Thymus (tissue), 11 donors: ENCODE measurements around the gene GNG3. TPM values are rescaled to one million over a fixed set of nuclear protein-coding genes. Genes with fewer than 3 reads are reported as not detected.
"Not testable (repeated sequence)": the region's sequence is repeated elsewhere in the genome, so short reads cannot be mapped to it uniquely, and the experiment has no call there.

Experiments used
- DNase-seq, 9 donors: peaks; one replicate each; pipeline ENCODE4 v3.0.0-alpha.2; 2013; ENCODE audit warnings: low spot score in 9 of 9, low read depth in 6 of 9, missing footprints in 1 of 9
- H3K27ac ChIP-seq, 2 donors: one replicate each; pipeline ENCODE4 v1.5.1; 2013; ENCODE audit warnings: control low read depth in 1 of 2, low read depth in 1 of 2, low read length in 1 of 2, mild to moderate bottlenecking in 1 of 2, moderate library complexity in 1 of 2
- H3K27me3 ChIP-seq, 2 donors: one replicate each; pipeline ENCODE4 v1.5.1; 2013; ENCODE audit warnings: low read length in 1 of 2; ENCODE audit not compliant: control insufficient read depth in 2 of 2, insufficient read depth in 1 of 2
- H3K36me3 ChIP-seq, 2 donors: one replicate each; pipeline ENCODE4 v1.5.1; 2013; ENCODE audit warnings: low read length in 1 of 2, mild to moderate bottlenecking in 1 of 2, moderate library complexity in 1 of 2; ENCODE audit not compliant: control insufficient read depth in 2 of 2, insufficient read depth in 2 of 2
- H3K4me1 ChIP-seq, 2 donors: one replicate each; pipeline ENCODE4 v1.5.1; 2013; ENCODE audit warnings: low read length in 2 of 2; ENCODE audit not compliant: control insufficient read depth in 2 of 2, insufficient read depth in 2 of 2
- H3K4me3 ChIP-seq, 2 donors: one replicate each; pipeline ENCODE4 v1.5.1; 2013; ENCODE audit warnings: low read length in 2 of 2, control low read depth in 1 of 2, mild to moderate bottlenecking in 1 of 2
- H3K9me3 ChIP-seq, 2 donors: one replicate each; pipeline ENCODE4 v1.5.1; 2013; ENCODE audit warnings: low read length in 1 of 2, mild to moderate bottlenecking in 1 of 2; ENCODE audit not compliant: control insufficient read depth in 2 of 2, insufficient read depth in 1 of 2
- WGBS: extraction: QIAGEN DNeasy Blood & Tissue Kit; methylation state at CpG from one replicate; pipeline ENCODE4 v1.1.7; 2013; 5-methylcytosine and 5-hydroxymethylcytosine counted together
- polyA plus RNA-seq: library from polyadenylated mRNA; stranded (reverse); fragments of 200-250 nt; gene quantifications from one replicate; pipeline ENCODE4 v1.2.3, GENCODE V29; 2013
- total RNA-seq: library from RNA; stranded (reverse); fragments of 120-200 nt; gene quantifications from one replicate; pipeline ENCODE4 v1.2.4, GENCODE V29; 2013
- donor health status: healthy.

GNG3 gene
- total and polyA plus RNA-seq, 2 donors, result 0.05 to 0.41 TPM

- Histone ChIP-seq H3K36me3 (peaks cover 14 to 43% of the 10 kb centered on the region in 2 donors), H3K27me3 (no peaks in the 10 kb centered on the region), H3K27ac (peak overlapping the region; percentile 94), H3K4me1 (peaks cover 20 to 41% of the 10 kb centered on the region in 2 donors), H3K4me3 (peak overlapping the region; percentile 77 to 97), H3K9me3 (peaks cover 0 to 11% of the 10 kb centered on the region in 2 donors)
- under 1% methylated on average over 17 of the region's 17 CpGs for WGBS
- DNase-seq, result peak in 3 of 9 donors; percentile 30 to 77 (median 38)
Observed at GRCh38 chr11:62671236-62671607, 36.3 kb upstream of the GNG3 start.

DNA sequence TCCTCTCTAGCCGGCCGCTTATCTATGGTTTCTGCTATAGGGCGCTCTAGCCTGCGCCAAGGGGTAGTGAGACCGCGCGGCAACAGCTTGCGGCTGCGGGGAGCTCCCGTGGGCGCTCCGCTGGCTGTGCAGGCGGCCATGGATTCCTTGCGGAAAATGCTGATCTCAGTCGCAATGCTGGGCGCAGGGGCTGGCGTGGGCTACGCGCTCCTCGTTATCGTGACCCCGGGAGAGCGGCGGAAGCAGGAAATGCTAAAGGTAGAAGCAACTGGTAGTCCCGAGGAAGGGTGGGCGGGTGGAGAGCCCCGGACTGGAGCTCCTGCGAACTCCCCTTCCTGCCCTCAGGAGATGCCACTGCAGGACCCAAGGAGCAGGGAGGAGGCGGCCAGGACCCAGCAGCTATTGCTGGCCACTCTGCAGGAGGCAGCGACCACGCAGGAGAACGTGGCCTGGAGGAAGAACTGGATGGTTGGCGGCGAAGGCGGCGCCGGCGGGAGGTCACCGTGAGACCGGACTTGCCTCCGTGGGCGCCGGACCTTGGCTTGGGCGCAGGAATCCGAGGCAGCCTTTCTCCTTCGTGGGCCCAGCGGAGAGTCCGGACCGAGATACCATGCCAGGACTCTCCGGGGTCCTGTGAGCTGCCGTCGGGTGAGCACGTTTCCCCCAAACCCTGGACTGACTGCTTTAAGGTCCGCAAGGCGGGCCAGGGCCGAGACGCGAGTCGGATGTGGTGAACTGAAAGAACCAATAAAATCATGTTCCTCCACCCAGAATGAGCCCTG, 35.7 kb upstream of the GNG3 start, which contains the start of the genes LBHD1 and UQCC3:
Gene LBHD1, minus strand, starts transcription at position 660 of the 782 bp plus-strand sequence. CDS start 2,236 bp downstream, outside the sequence.
Gene UQCC3, plus strand, starts transcription at position 66 of the 782 bp plus-strand sequence. Its CDS starts 73 bp downstream, at position 139.
- Histone ChIP-seq H3K4me1 (peaks cover 14 to 35% of the 10 kb centered on the region in 2 donors), H3K27me3 (no peaks in the 10 kb centered on the region), H3K4me3 (peak within 1 kb of the TSS; percentile 77 to 97), H3K36me3 (peaks cover 14 to 43% of the 10 kb centered on the region in 2 donors), H3K27ac (peak within 1 kb of the TSS; percentile 94), H3K9me3 (peaks cover 0 to 6% of the 10 kb centered on the region in 2 donors)
- under 1% methylated on average over 59 of the region's 59 CpGs for WGBS
- peak in 8 of 9 donors; percentile 43 to 89 (median 70) for DNase-seq

DNA sequence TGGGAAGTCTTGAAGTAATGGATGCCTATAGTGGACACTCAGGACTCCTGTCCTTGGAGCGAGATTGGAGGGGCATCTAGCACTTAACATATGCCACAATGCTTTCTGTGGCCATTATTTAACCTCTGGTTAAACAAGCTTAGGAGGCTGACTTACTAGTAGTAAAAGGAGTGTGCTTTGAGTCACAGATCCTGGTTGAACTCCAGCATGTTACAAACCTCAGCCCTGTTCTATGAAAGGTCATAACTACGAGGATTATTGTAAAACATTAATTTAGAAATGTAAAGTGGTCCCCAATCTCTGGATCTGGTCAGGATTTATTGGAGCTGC, 34.3 kb upstream of the GNG3 start:
- no peak for DNase-seq
- H3K4me1 ChIP-seq, result peaks cover 15 to 38% of the 10 kb centered on the region in 2 donors
- no peaks in the 10 kb centered on the region for H3K27me3 ChIP-seq
- 98% methylated on average over 2 of the region's 2 CpGs for WGBS
- no peak overlapping the region for H3K27ac ChIP-seq
- peaks cover 19 to 41% of the 10 kb centered on the region in 2 donors for H3K36me3 ChIP-seq
- peaks cover 0 to 4% of the 10 kb centered on the region in 2 donors for H3K9me3 ChIP-seq
- no peak overlapping the region for H3K4me3 ChIP-seq

- H3K27me3 ChIP-seq, H3K9me3 ChIP-seq, H3K27ac ChIP-seq, H3K4me3 ChIP-seq, DNase-seq: not testable (repeated sequence)
- Histone ChIP-seq H3K36me3 (peaks cover 19 to 41% of the 10 kb centered on the region in 2 donors), H3K4me1 (peaks cover 16 to 42% of the 10 kb centered on the region in 2 donors)
- 97% methylated on average over 10 of the region's 10 CpGs for WGBS
Observed at GRCh38 chr11:62675415-62675814, 32.1 kb upstream of the GNG3 start.

DNA sequence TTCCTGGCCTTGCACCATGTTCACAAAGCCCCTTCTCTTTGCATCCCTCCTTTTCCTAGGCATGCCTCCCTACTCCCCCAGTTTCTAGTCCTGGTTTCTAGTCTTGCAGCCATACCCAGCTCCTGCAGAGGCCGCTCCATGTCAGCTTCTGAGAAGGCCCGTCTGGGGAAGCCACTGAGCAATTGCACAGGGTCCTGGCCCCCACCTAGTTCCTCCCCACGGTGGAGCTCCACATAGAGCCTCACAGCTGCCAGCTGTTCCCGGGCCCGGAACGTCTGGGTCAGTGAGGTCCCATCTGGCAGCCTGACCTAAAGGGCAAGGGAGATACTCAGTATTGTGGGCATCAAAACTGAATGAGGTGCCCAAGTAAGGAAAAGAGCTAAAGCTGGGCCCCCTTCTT, 30.8 kb upstream of the GNG3 start:
- Histone ChIP-seq H3K9me3 (peaks cover 0 to 4% of the 10 kb centered on the region in 2 donors), H3K36me3 (peaks cover 19 to 41% of the 10 kb centered on the region in 2 donors), H3K27ac (no peak overlapping the region), H3K27me3 (no peaks in the 10 kb centered on the region), H3K4me3 (no peak overlapping the region), H3K4me1 (peaks cover 14 to 37% of the 10 kb centered on the region in 2 donors)
- no peak for DNase-seq
- WGBS, result 85% methylated on average over 6 of the region's 6 CpGs

- Histone ChIP-seq H3K36me3 (peaks cover 19 to 41% of the 10 kb centered on the region in 2 donors), H3K9me3 (peaks cover 0 to 1% of the 10 kb centered on the region in 2 donors), H3K4me3 (no peak overlapping the region), H3K27ac (no peak overlapping the region), H3K27me3 (no peaks in the 10 kb centered on the region), H3K4me1 (peaks cover 13 to 35% of the 10 kb centered on the region in 2 donors)
- 95% methylated on average over 6 of the region's 6 CpGs for WGBS
- DNase-seq, result no peak
Observed at GRCh38 chr11:62677156-62677555, 30.3 kb upstream of the GNG3 start.

- H3K4me1 ChIP-seq, result peaks cover 8 to 30% of the 10 kb centered on the region in 2 donors
- H3K4me3 ChIP-seq, result peak overlapping the region; percentile 56 to 99
- H3K36me3 ChIP-seq, result peaks cover 19 to 41% of the 10 kb centered on the region in 2 donors
- no peaks in the 10 kb centered on the region for H3K27me3 ChIP-seq
- no peaks in the 10 kb centered on the region for H3K9me3 ChIP-seq
- WGBS, result 96% methylated on average over 15 of the region's 15 CpGs
- DNase-seq, result no peak
- H3K27ac ChIP-seq, result peak overlapping the region in 1 of 2 donors; percentile 26
Observed at GRCh38 chr11:62677714-62678113, 29.8 kb upstream of the GNG3 start.

DNA sequence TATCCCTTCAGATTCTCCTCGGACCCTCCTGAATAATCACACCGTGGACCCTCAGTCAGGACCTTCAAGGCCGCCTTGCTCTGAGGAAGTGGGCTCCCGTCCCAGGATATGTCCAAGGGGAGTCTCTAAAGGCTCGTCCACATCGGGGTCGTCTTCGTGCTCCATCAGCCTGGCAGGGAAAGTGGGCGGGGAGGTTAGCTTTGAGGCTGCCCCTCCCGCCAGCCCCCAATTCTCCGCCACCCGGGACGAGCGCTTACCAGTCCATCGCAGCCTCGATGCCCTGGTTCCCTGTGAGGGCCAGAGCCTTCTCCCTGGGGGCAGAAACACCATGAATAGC, 29.1 kb upstream of the GNG3 start:
- WGBS, result 6% methylated on average over 16 of the region's 16 CpGs
- H3K4me1 ChIP-seq, result peaks cover 7 to 24% of the 10 kb centered on the region in 2 donors
- H3K27ac ChIP-seq, result peak overlapping the region; percentile 83 to 87
- H3K27me3 ChIP-seq, result no peaks in the 10 kb centered on the region
- no peaks in the 10 kb centered on the region for H3K9me3 ChIP-seq
- H3K36me3 ChIP-seq, result peaks cover 19 to 36% of the 10 kb centered on the region in 2 donors
- H3K4me3 ChIP-seq, result peak overlapping the region; percentile 56 to 99
- no peak for DNase-seq
